ENCODE data around the gene MSI1. TPM values are rescaled to one million over a fixed set of nuclear protein-coding genes. Genes with fewer than 3 reads are reported as not detected.

Gene MSI1
- total RNA-seq, 1 donor from 2014 or later, result 71.7 TPM

DNA sequence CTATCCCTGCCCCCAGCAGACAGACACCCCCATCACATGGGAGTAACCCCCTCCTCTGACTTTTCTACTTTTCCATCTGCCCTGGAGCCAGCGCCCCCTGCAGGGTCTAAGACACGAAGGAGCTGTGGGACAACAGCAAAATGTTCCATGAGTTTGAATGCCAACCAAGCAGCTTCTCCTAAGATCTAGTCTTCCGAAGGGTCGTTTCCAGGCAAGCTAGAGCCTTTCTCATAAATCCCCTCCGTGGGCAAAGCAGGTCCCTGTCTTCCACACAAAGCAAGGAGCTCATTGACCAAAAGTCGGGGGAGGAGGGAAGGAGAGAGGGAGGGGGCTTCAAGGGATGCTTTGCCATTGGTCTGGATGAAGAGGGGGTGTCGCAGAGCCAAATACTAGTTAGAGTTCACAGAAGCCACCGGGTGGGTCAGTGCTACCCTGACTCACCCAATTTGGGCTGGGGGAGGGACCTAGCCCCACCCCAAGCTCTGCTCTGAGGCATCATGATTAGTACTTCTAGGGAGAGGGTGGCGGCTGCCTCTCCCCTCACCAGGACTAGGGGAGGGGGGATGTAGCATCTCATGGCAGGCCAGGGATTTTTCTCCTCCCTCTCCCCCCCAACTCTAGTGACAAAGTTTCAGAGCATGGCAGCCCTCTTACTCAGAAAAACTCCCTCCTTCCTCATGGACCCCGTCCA is 1.6 kb downstream of the MSI1 start:
- Mint-ChIP-seq H3K4me1 (ENCODE audit: unreplicated experiment) (peaks cover 58% of the 10 kb centered on the region), H3K9me3 (no peaks in the 10 kb centered on the region), H3K27me3 (peaks cover 29% of the 10 kb centered on the region), H3K36me3 (peaks cover 16% of the 10 kb centered on the region), H3K4me3 (peak overlapping the region; percentile 91), H3K27ac (peak overlapping the region; percentile 85)
- TF ChIP-seq, protein P1, sequence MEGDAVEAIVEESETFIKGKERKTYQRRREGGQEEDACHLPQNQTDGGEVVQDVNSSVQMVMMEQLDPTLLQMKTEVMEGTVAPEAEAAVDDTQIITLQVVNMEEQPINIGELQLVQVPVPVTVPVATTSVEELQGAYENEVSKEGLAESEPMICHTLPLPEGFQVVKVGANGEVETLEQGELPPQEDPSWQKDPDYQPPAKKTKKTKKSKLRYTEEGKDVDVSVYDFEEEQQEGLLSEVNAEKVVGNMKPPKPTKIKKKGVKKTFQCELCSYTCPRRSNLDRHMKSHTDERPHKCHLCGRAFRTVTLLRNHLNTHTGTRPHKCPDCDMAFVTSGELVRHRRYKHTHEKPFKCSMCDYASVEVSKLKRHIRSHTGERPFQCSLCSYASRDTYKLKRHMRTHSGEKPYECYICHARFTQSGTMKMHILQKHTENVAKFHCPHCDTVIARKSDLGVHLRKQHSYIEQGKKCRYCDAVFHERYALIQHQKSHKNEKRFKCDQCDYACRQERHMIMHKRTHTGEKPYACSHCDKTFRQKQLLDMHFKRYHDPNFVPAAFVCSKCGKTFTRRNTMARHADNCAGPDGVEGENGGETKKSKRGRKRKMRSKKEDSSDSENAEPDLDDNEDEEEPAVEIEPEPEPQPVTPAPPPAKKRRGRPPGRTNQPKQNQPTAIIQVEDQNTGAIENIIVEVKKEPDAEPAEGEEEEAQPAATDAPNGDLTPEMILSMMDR (conservative IDR thresholded peaks at IDR 0.05), result peak; percentile 74
- no peak for DNase-seq (ENCODE audit: extremely low spot score, unreplicated experiment)

DNA sequence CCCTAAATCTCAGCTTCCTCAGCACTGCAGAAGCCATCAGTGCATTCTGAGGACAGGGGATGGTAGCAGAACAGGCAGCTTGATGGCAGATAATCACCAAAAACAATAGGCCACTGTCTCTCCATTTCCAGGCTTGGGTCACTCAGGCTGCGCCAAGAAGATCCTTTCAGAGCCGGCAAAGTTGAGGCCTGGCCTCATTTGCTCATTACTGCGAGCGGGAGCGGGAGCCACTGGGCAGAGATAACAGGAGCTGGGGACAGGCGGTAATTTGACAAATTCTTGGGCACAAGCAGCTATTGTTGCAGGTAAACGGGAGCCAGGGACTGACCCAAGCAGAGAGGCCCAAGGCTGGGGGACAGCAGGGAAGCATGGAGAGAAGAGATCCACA is 2.1 kb downstream of the MSI1 start:
- Mint-ChIP-seq H3K4me3 (peak overlapping the region; percentile 91), H3K36me3 (peaks cover 16% of the 10 kb centered on the region), H3K9me3 (no peaks in the 10 kb centered on the region), H3K4me1 (ENCODE audit: unreplicated experiment) (peaks cover 62% of the 10 kb centered on the region), H3K27me3 (peaks cover 24% of the 10 kb centered on the region), H3K27ac (peak overlapping the region; percentile 85)
- DNase-seq (ENCODE audit: extremely low spot score, unreplicated experiment), result no peak
- TF ChIP-seq, protein P1 (conservative IDR thresholded peaks at IDR 0.05), result no peak

DNA sequence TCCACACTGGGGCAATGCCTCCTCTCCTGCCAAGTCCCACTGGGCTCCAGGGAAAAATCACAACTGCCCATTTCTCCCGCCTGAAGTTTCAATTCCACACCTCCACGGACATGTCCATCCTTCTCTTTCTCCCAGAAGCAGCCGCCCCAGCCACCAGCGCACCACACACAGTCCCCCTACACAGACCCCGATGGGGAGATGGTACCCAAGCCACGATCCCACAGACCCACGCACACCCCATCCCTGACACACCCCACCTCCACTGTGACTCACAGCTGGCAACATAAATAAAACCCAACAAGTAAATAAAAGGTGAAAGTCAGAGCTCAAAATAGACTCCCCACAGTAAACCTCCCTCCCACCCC is 2.6 kb downstream of the MSI1 start:
- H3K27ac Mint-ChIP-seq, result peak overlapping the region; percentile 85

DNA sequence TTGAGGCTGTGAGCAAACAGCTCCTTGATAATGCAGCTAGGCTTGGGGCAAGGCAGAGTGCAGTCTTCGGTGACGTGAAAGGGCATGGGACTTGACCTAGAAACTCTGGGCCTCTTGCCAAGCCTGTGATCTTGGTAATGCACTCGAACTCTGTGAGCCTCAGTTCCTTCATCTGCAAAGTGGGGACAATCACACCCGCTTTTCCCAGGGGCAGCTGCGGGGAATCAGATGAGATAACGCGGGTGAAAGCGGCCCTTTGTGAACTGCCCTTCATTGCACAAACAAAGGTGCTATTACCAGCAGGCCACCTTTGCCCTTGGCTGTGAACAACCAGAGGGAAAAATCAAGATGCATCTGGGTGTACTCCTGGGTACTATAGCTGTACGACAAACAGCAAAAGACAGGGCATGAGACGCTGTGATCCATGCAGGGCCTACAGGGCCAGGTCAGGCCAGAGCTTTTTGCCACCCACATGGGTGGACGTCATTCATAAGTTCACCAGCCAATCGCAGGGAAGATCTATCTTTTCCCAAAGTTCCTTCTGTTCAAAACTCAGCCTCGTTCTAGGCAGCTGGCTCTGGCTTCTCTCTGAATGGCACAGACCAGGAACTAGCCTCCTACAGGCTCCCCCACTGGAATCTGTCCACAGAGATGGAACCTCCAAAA is 3.2 kb downstream of the MSI1 start:
- peaks cover 14% of the 10 kb centered on the region for H3K27me3 Mint-ChIP-seq
- peak overlapping the region; percentile 91 for H3K4me3 Mint-ChIP-seq
- TF ChIP-seq, protein P1 (conservative IDR thresholded peaks at IDR 0.05), result no peak
- DNase-seq (ENCODE audit: extremely low spot score, unreplicated experiment), result no peak
- peak overlapping the region; percentile 85 for H3K27ac Mint-ChIP-seq
- H3K36me3 Mint-ChIP-seq, result peaks cover 16% of the 10 kb centered on the region
- no peaks in the 10 kb centered on the region for H3K9me3 Mint-ChIP-seq
- H3K4me1 Mint-ChIP-seq (ENCODE audit: unreplicated experiment), result peaks cover 65% of the 10 kb centered on the region

More for the DNA sequence above, 2.6 kb downstream of the MSI1 start:
- DNase-seq (ENCODE audit: extremely low spot score, unreplicated experiment), result no peak
- TF ChIP-seq, protein P1 (conservative IDR thresholded peaks at IDR 0.05), result no peak
- Mint-ChIP-seq H3K27me3 (peaks cover 19% of the 10 kb centered on the region), H3K4me3 (peak overlapping the region; percentile 91), H3K36me3 (peaks cover 16% of the 10 kb centered on the region), H3K9me3 (no peaks in the 10 kb centered on the region), H3K4me1 (ENCODE audit: unreplicated experiment) (peaks cover 62% of the 10 kb centered on the region)

DNA sequence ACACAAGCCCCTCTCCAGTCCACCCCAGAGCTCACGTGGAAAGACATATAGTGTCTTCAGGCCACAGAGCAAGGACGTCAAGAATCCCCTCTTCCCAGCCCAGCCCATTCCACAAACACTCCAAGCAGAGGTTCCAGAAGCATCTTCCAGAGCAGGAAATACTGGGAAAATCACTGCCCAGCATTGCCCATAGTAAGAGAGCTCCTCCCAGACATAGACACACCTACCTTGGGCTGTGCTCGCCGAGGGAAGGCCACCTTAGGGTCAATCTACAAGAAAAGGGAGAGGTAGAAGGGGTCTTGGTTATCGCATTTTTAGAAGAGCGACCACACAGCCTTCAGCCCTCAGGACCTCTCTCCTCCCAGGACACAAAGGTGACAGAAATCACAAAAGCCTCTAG is 4.5 kb downstream of the MSI1 start:
- TF ChIP-seq, protein P1 (conservative IDR thresholded peaks at IDR 0.05), result no peak
- Mint-ChIP-seq H3K9me3 (no peaks in the 10 kb centered on the region), H3K27ac (peak overlapping the region; percentile 32), H3K4me1 (ENCODE audit: unreplicated experiment) (peaks cover 60% of the 10 kb centered on the region), H3K36me3 (peaks cover 12% of the 10 kb centered on the region), H3K4me3 (peak overlapping the region; percentile 60), H3K27me3 (peaks cover under 1% of the 10 kb centered on the region)
- DNase-seq (ENCODE audit: extremely low spot score, unreplicated experiment), result no peak

Measured in type B pancreatic cell (in vitro differentiated cells).